Esophagus squamous epithelium (tissue), 5 donors: ENCODE data around the gene FOXN1. TPM values are rescaled to one million over a fixed set of nuclear protein-coding genes. Genes with fewer than 3 reads are reported as not detected.
A peak's percentile ranks its signal among the peaks of the same experiment; 100 is the strongest.

Experiments
- DNase-seq: peaks from one replicate; lab custom pipeline; 2025; lab: John Stamatoyannopoulos, UW
- H3K27ac ChIP-seq, 4 donors: fragments of 200-600 bp; sonication (generic); one replicate each; pipeline ENCODE4 v1.5.1; 2016 to 2019; ENCODE audit warnings: mild to moderate bottlenecking in 1 of 4
- H3K27me3 ChIP-seq, 4 donors: fragments of 200-600 bp; sonication (generic); 1 replicate in 3 of 4; 2 replicates in 1 of 4; pipeline versions ENCODE4 v1.5.1 to v1.6.0; 2017 to 2021; ENCODE audit warnings: antibody characterized with exemption in 1 of 4
- H3K36me3 ChIP-seq, 3 donors: fragments of 200-600 bp; sonication (generic); one replicate each; pipeline ENCODE4 v1.5.1; 2016 to 2019
- H3K4me1 ChIP-seq, 3 donors: fragments of 200-600 bp; sonication (generic); one replicate each; pipeline ENCODE4 v1.5.1; 2017 to 2019
- H3K4me3 ChIP-seq, 4 donors: fragments of 200-600 bp; sonication (generic); 1 replicate in 3 of 4; 2 replicates in 1 of 4; pipeline ENCODE4 v1.5.1; 2016 to 2019; ENCODE audit warnings: mild to moderate bottlenecking in 2 of 4, moderate library complexity in 1 of 4
- H3K9me3 ChIP-seq, 3 donors: fragments of 200-600 bp; sonication (generic); one replicate each; pipeline ENCODE4 v1.5.1; 2016 to 2019
- POLR2A ChIP-seq, 4 donors: fragments of 450-650 bp; IDR thresholded peaks; one replicate each; pipeline ENCODE4 v1.6.1; 2017; ENCODE audit warnings: antibody characterized with exemption in 4 of 4, mild to moderate bottlenecking in 4 of 4, moderate library complexity in 3 of 4
- WGBS, 2 donors: methylation state at CpG; one replicate each; pipeline ENCODE4 v1.1.5; 2018; 5-methylcytosine and 5-hydroxymethylcytosine counted together
- intact Hi-C: fragments of 100-400 bp; cut with DNase I; formaldehyde crosslinking; loops from one replicate; pipeline ENCODE4 v1.15.0; 2022
- total RNA-seq, 4 donors: library from RNA; depleted of rRNA; stranded (reverse); fragments of >200 nt; gene quantifications; one replicate each; pipeline ENCODE4 v1.1.0, GENCODE V29; 2016
- TF ChIP-seq, protein P1 (sequence below), 6 experiments: fragments of 450-650 bp in 4 of 6; fragments of 200-600 bp in 2 of 6; sonication (generic) in 2 of 6; IDR thresholded peaks; one replicate each; pipeline ENCODE4 v1.5.1; 2016 to 2019; ENCODE audit warnings: antibody characterized with exemption in 6 of 6, mild to moderate bottlenecking in 4 of 6, moderate library complexity in 4 of 6
- donor health status: DM: yes; HTN: yes; CAD: no.

The FOXN1 gene
- total RNA-seq, 4 donors from 2014 or later: 10.5 to 17.0 (median 14.8) TPM

DNA sequence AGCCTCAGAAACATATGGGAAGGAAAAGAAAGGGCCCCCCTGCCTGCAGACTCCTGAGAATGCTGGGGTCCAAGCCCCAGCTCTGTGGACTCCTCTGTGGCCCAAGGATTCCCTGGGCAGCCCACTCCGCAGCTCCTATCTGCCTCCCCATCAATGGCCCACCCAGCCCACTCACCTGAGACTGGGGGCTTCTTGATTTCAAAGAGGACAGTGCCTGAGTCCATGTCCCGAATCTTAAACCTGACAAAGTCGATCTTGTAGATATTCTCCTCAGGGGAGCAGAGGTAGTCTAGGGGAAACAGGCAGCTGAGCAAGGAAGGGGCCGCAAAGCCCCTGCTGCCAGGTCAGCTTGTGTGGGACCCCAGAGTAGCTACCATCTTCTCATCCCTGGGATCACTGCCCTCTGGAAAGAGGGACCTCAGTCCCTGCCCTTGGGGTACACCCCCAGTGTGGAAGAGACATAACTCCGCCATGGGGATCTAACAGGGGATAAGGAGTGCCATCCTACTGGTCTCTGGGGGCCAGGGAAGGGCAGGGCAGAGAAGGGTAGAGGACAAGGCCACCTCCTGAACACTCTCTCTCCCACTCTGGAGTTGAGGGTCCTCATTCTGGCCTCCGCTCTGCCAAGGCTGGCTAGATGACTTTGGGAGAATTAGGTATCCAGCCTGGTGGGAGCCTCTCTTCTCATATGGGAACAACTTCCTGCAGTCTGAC, 42.4 kb downstream of the FOXN1 start:
- no peaks in the 10 kb centered on the region for H3K9me3 ChIP-seq
- TF ChIP-seq, protein P1, sequence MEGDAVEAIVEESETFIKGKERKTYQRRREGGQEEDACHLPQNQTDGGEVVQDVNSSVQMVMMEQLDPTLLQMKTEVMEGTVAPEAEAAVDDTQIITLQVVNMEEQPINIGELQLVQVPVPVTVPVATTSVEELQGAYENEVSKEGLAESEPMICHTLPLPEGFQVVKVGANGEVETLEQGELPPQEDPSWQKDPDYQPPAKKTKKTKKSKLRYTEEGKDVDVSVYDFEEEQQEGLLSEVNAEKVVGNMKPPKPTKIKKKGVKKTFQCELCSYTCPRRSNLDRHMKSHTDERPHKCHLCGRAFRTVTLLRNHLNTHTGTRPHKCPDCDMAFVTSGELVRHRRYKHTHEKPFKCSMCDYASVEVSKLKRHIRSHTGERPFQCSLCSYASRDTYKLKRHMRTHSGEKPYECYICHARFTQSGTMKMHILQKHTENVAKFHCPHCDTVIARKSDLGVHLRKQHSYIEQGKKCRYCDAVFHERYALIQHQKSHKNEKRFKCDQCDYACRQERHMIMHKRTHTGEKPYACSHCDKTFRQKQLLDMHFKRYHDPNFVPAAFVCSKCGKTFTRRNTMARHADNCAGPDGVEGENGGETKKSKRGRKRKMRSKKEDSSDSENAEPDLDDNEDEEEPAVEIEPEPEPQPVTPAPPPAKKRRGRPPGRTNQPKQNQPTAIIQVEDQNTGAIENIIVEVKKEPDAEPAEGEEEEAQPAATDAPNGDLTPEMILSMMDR (IDR thresholded peaks at IDR 0.05): peak in 1 of 6 experiments; percentile 2
- TF ChIP-seq POLR2A (IDR thresholded peaks at IDR 0.05): no peak
- no peak overlapping the region for H3K27ac ChIP-seq
- H3K36me3 ChIP-seq: peaks cover under 1 to 18% (median 3%) of the 10 kb centered on the region in 3 donors
- 100% methylated on average over 1 of the region's 6 CpGs for WGBS, 2 donors
- intact Hi-C loops: no loop called here
- H3K4me1 ChIP-seq: peaks cover 12 to 54% (median 13%) of the 10 kb centered on the region in 3 donors
- H3K4me3 ChIP-seq: no peak overlapping the region
- H3K27me3 ChIP-seq: no peaks in the 10 kb centered on the region
- DNase-seq: no peak

DNA sequence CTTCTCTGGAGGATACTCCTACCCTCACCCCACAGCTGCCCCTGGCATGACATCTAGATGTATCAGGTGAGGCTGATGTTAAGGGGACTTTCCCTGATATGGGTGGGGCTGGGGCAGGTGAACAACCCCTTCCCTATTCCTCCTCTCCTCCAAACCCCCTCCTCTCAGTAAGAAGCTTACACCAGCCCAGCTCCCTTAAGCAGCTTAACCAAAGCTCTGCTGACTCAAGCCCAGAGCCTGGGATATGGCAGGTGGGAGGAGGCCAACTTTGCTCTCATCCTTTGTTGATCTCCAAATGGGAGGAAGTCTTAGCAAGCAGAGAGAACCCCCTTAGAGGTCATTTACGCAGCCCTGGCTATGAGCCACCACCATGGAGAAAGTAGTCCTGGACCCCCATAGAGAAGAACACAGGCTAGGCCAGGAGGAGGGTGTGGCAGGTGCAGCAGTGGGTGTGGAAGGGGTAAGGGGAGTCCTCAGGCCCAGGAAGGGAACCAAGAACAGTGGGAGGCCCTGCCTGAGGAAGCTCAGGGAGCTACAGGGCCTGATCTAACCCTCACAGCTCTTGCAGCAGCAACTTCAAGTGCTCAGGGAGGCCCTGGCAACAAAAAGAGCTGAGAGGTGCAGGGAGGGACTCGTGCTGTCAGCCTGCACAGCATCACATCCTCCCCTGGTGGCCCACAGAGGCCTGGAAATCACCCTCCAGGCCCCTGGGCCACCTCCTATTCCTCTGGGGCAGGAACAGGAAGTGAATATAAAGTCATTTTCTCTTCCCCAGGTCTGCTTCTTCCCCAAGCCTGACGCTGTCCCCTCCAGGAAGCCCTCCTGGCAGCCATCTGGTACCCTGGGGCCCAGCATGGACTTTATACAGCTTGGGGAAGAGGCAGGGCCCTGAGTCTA, 43.3 kb downstream of the FOXN1 start:
- 78 to 82% methylated on average over 1 to 3 of the region's 3 CpGs for WGBS, 2 donors
- intact Hi-C loops: no loop called here
- Histone ChIP-seq H3K36me3 (peaks cover 6 to 27% (median 10%) of the 10 kb centered on the region in 3 donors), H3K4me3 (no peak overlapping the region), H3K4me1 (peaks cover 12 to 54% (median 13%) of the 10 kb centered on the region in 3 donors), H3K9me3 (no peaks in the 10 kb centered on the region), H3K27ac (no peak overlapping the region), H3K27me3 (no peaks in the 10 kb centered on the region)
- TF ChIP-seq POLR2A (IDR thresholded peaks at IDR 0.05): no peak
- TF ChIP-seq, protein P1 (IDR thresholded peaks at IDR 0.05): no peak
- DNase-seq: no peak

DNA sequence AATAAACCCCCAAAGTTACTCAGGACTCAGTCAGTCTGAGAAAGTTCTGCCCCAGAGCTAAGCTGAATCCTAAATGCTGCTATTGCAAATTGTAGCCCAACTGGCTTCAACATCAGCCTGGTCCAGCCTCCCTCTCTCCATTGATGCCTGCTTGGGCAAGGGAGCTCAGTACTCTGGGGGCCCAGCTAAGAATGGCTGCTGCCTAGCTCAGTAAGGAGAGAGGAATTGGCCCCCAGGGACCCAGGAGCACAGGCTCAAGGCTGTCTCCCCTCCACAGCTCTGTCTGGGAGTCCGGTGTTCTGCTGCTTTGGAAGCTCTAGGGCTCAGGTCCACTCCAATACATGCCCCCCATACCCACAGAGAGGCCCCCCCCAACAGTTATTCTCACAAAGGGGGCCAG, 44.7 kb downstream of the FOXN1 start:
- no peak for DNase-seq
- H3K4me1 ChIP-seq: peaks cover 12 to 65% (median 13%) of the 10 kb centered on the region in 3 donors
- H3K27ac ChIP-seq: no peak overlapping the region
- peaks cover 6 to 41% (median 19%) of the 10 kb centered on the region in 3 donors for H3K36me3 ChIP-seq
- no peaks in the 10 kb centered on the region for H3K9me3 ChIP-seq
- 83% methylated on average over 1 of the region's 1 CpG; no CpG with 5 or more reads in 1 of the 2 donors for WGBS, 2 donors
- no peaks in the 10 kb centered on the region for H3K27me3 ChIP-seq
- intact Hi-C loops: no loop called here
- TF ChIP-seq, protein P1 (IDR thresholded peaks at IDR 0.05): no peak
- TF ChIP-seq POLR2A (IDR thresholded peaks at IDR 0.05): no peak
- no peak overlapping the region for H3K4me3 ChIP-seq

DNA sequence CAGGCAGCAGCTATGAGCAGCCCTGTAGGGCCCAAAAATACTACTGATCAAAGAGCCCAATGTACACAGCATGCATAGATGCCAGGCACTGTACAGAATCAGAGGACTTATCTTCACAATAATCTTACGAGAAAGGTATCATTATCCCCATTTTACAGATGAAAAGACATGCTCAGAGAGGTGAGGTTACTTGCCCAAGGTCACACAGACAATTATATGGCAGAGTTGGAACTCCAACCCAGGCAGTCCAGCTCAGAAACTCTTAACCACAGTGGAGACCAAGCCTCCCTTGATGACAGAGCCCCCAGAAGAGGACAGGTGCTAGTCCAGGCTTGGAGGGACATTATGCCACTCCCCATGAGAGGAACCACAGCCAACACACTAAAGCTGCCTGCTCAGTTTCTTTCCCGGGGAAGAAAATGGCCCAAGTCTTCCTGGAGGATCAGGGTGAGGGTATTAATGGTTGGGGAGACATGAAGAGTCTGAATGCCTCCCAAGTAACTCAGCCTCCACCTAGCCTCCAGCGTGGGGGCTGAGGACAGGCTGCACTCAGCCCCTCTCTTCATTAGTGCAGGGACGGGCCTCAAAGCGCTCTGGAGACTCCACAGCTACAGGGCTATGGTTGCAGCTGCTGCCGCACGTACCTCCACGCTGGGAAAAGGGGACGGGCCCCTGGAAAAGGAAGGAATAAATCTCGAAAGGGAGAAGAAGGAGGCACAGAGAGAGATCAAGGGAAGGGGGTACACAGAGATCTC, 45.5 kb downstream of the FOXN1 start:
- no peaks in the 10 kb centered on the region for H3K27me3 ChIP-seq
- TF ChIP-seq, protein P1 (IDR thresholded peaks at IDR 0.05): no peak
- no peak for TF ChIP-seq POLR2A (IDR thresholded peaks at IDR 0.05)
- intact Hi-C loops: no loop called here
- H3K4me1 ChIP-seq: peaks cover 12 to 66% (median 13%) of the 10 kb centered on the region in 3 donors
- peak overlapping the region; percentile 65 to 82 (median 72) for H3K27ac ChIP-seq
- peak overlapping the region; percentile 56 to 86 (median 75) for H3K4me3 ChIP-seq
- no peaks in the 10 kb centered on the region for H3K9me3 ChIP-seq
- DNase-seq: no peak
- H3K36me3 ChIP-seq: peaks cover 6 to 45% (median 21%) of the 10 kb centered on the region in 3 donors
- 14 to 23% methylated on average over 7 to 8 of the region's 10 CpGs for WGBS, 2 donors
